Progenitor cell of endocrine pancreas (in vitro differentiated cells): Measurements from ENCODE around the gene DENND1A. TPM values are rescaled to one million over a fixed set of nuclear protein-coding genes. Genes with fewer than 3 reads are reported as not detected.

Experiments used
- DNase-seq: peaks from one replicate; pipeline ENCODE4 v3.0.0; 2021; ENCODE audit warnings: low spot score; ENCODE audit not compliant: unreplicated experiment
- H3K27ac Mint-ChIP-seq: 2 replicates; pipeline ENCODE4 v1.8.0; 2021; ENCODE audit warnings: mild to moderate bottlenecking, moderate library complexity, mixed read lengths
- H3K27me3 Mint-ChIP-seq: 2 replicates; pipeline ENCODE4 v1.8.0; 2021; ENCODE audit warnings: mixed read lengths
- H3K36me3 Mint-ChIP-seq: 2 replicates; pipeline ENCODE4 v1.8.0; 2022; ENCODE audit warnings: mixed read lengths; ENCODE audit not compliant: insufficient read depth
- H3K4me1 Mint-ChIP-seq: 2 replicates; pipeline ENCODE4 v1.8.0; 2021; ENCODE audit warnings: low read depth, mixed read lengths
- H3K4me3 Mint-ChIP-seq: 2 replicates; pipeline ENCODE4 v1.8.0; 2021; ENCODE audit warnings: low read depth, mild to moderate bottlenecking, moderate library complexity, mixed read lengths
- H3K9me3 Mint-ChIP-seq: 2 replicates; pipeline ENCODE4 v1.8.0; 2021; ENCODE audit warnings: low read depth, mixed read lengths
- CTCF ChIP-seq: fragments of 200-600 bp; sonication (generic); IDR thresholded peaks from one replicate; pipeline ENCODE4 v1.5.0; 2021; ENCODE audit warnings: antibody characterized with exemption, mild to moderate bottlenecking; ENCODE audit not compliant: unreplicated experiment
- total RNA-seq: library from RNA; stranded (reverse); gene quantifications from 2 replicates; pipeline ENCODE4 v1.2.1, GENCODE V29; 2021

The DENND1A gene
- total RNA-seq, 1 donor from 2014 or later = 20.1 TPM

DNA sequence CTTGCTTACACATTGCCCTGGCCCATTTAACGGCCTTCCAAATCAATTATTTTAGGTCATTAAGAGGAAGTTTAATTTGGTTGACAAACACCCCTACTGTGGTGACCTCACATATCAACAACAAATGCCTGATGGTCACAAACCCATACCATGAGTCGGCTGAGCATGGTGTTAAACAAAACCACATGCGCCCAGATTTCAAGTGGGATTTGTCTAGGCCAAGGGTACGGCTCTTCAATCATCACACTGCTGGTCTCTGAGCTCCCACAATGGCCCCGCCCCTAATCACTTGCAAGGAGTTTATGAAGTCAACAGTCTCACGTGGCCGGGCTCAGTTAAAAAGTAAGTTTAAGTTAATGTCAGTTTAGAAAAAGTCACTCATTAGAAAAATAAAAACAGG lies 330.1 kb downstream of the DENND1A start:
- no peaks in the 10 kb centered on the region for H3K9me3 Mint-ChIP-seq
- no peak for TF ChIP-seq CTCF
- H3K27ac Mint-ChIP-seq = no peak overlapping the region
- H3K4me1 Mint-ChIP-seq = no peaks in the 10 kb centered on the region
- no peak for DNase-seq
- no peaks in the 10 kb centered on the region for H3K36me3 Mint-ChIP-seq
- H3K27me3 Mint-ChIP-seq = peaks cover 5% of the 10 kb centered on the region
- H3K4me3 Mint-ChIP-seq = no peak overlapping the region

DNA sequence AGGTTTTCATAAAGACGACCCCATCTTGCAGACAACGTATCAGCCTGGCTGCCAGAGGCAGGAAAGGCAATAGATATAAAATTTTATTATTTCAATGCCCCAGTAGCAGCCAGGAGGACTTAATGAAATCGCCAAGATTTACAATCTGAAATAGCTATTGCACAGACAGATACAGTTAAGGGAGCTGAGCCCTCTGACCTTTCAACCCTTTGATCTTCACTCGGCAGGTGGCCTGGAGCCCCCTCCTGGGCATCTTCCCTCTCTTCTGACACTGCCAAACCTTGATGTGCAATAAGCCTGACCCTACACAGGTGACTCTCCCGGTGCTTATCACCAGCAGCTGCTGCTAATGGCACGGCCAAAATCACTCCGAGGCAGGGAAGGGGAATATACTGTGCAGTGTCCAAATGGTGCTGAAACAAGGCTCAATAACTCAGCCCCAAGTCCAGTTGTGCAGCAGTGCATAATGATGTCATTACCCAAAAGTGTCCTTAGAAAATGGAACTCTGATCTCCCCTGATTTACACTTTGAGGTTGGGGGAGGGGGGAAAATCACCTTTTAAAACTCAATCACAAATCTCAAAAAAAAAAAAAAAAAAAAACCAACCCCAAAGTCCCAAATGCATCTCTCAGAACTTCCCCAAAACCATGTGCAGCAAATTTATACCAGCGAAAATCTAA lies 331.9 kb downstream of the DENND1A start:
- Mint-ChIP-seq H3K4me1 (no peaks in the 10 kb centered on the region), H3K4me3 (no peak overlapping the region), H3K9me3 (no peaks in the 10 kb centered on the region), H3K27ac (no peak overlapping the region), H3K27me3 (peaks cover 5% of the 10 kb centered on the region), H3K36me3 (no peaks in the 10 kb centered on the region)
- TF ChIP-seq CTCF = no peak
- DNase-seq = no peak

DNA sequence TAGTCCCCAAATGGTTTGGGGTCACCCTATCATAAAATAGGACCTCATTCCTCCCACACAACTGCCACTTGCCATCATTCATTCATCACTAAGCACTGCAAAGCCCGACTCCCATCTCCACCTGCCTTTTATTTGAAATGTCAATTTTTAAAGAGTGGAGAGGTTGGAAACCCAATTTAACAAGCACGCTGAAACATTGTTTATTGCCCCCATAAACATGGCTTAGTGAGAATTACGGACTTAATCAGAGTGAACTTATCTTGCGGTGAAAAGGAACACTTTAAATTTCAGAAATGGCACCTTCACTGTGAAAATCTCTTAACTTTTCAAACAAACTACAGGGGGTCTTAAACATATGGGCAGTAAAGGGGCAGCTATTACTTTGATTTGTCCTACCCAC lies 332.9 kb downstream of the DENND1A start:
- H3K27me3 Mint-ChIP-seq = peaks cover 5% of the 10 kb centered on the region
- no peaks in the 10 kb centered on the region for H3K9me3 Mint-ChIP-seq
- no peak for DNase-seq
- H3K27ac Mint-ChIP-seq = no peak overlapping the region
- no peak for TF ChIP-seq CTCF
- H3K4me3 Mint-ChIP-seq = no peak overlapping the region
- H3K36me3 Mint-ChIP-seq = no peaks in the 10 kb centered on the region
- no peaks in the 10 kb centered on the region for H3K4me1 Mint-ChIP-seq

DNA sequence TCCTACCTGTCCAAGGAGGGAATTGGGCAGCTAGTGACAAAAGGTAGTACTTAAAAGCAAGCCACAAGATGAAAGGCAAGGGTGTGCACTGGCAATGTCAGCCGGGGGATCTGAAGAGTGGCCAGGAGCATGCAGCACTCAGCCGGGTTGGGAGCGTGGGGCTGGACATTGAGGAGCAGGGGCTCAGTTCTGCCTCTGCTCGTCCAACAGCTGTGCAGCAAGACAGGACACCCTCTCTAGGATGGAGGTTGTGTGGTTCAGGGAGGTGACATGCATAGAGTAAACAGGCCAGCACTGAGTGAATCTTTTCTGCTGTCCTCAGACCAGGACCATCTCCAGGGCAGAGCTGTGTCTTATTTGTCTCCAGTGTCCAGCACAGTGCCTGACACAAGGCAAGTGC lies 338.6 kb downstream of the DENND1A start:
- Mint-ChIP-seq H3K4me1 (no peaks in the 10 kb centered on the region), H3K36me3 (peaks cover 14% of the 10 kb centered on the region), H3K4me3 (no peak overlapping the region), H3K27me3 (no peaks in the 10 kb centered on the region), H3K27ac (no peak overlapping the region), H3K9me3 (peaks cover 21% of the 10 kb centered on the region)
- no peak for TF ChIP-seq CTCF
- DNase-seq = no peak

DNA sequence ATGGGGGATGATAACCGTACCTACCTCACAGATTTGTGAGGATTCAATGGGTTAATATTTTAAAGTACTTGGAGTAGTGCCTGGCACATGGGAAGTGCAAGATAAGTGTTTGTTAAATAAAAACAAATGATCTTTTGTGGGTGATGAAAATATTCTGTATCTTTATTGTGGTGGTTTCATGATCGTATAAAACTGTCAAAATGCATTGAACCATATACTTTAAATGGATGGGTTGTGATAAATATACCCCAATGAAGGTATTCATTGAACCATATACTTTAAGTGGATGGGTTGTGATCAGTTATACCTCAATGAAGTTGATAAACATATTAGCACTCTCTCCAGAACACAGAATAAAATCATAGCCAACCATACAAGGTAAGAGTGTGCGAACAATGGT lies 339.4 kb downstream of the DENND1A start:
- H3K27ac Mint-ChIP-seq = no peak overlapping the region

More for the DNA sequence above, 339.4 kb downstream of the DENND1A start:
- TF ChIP-seq CTCF = no peak
- Mint-ChIP-seq H3K27me3 (no peaks in the 10 kb centered on the region), H3K36me3 (peaks cover 14% of the 10 kb centered on the region), H3K9me3 (peaks cover 21% of the 10 kb centered on the region), H3K4me1 (no peaks in the 10 kb centered on the region), H3K4me3 (no peak overlapping the region)
- no peak for DNase-seq
